ENCODE data around the gene UGGT2.

UGGT2 gene

GRCh38 chr13:96033220-96034015 is 19.8 kb downstream of the UGGT2 start:
- Histone ChIP-seq H3K79me2 (ENCODE audit: control insufficient read depth, low read length) (peaks cover 56% of the 10 kb centered on the region), H3K4me2 (ENCODE audit: low read length) (no peak overlapping the region), H4K20me1 (ENCODE audit: control insufficient read depth, insufficient read depth, low read depth, low read length) (no peaks in the 10 kb centered on the region), H3K27me3 (ENCODE audit: control insufficient read depth, low read length) (no peaks in the 10 kb centered on the region), H3K27ac (ENCODE audit: low read depth, low read length) (no peak overlapping the region), H3K4me3 (ENCODE audit: low read length) (no peak overlapping the region), H3K36me3 (ENCODE audit: control insufficient read depth, low read length) (peaks cover 25% of the 10 kb centered on the region), H3F3A (ENCODE audit: control insufficient read depth, insufficient read depth) (no peaks in the 10 kb centered on the region), H3K9me3 (ENCODE audit: control insufficient read depth, insufficient read depth, low read length) (peaks cover 18% of the 10 kb centered on the region), H3K9me2 (replicated peaks; ENCODE audit: control insufficient read depth, low read length) (no peaks in the 10 kb centered on the region), H3K4me1 (ENCODE audit: control insufficient read depth, low read length) (no peaks in the 10 kb centered on the region)
- TF ChIP-seq CTCF (IDR thresholded peaks at IDR 0.05; ENCODE audit: low read depth, low read length, poor library complexity, severe bottlenecking) = no peak
- no peak for TF ChIP-seq EZH2phosphoT487 (IDR thresholded peaks at IDR 0.05; ENCODE audit: borderline replicate concordance, low read length)

GRCh38 chr13:96032717-96033116 is 20.5 kb downstream of the UGGT2 start:
- TF ChIP-seq CTCF (IDR thresholded peaks at IDR 0.05; ENCODE audit: low read depth, low read length, poor library complexity, severe bottlenecking) (no peak), EZH2phosphoT487 (IDR thresholded peaks at IDR 0.05; ENCODE audit: borderline replicate concordance, low read length) (no peak)
- Histone ChIP-seq H4K20me1 (ENCODE audit: control insufficient read depth, insufficient read depth, low read depth, low read length) (no peaks in the 10 kb centered on the region), H3K9me3 (ENCODE audit: control insufficient read depth, insufficient read depth, low read length) (peaks cover 18% of the 10 kb centered on the region), H3K27ac (ENCODE audit: low read depth, low read length) (no peak overlapping the region), H3K4me2 (ENCODE audit: low read length) (no peak overlapping the region), H3K36me3 (ENCODE audit: control insufficient read depth, low read length) (peaks cover 25% of the 10 kb centered on the region), H3F3A (ENCODE audit: control insufficient read depth, insufficient read depth) (no peaks in the 10 kb centered on the region), H3K4me1 (ENCODE audit: control insufficient read depth, low read length) (no peaks in the 10 kb centered on the region), H3K79me2 (ENCODE audit: control insufficient read depth, low read length) (peaks cover 50% of the 10 kb centered on the region), H3K4me3 (ENCODE audit: low read length) (no peak overlapping the region), H3K9me2 (replicated peaks; ENCODE audit: control insufficient read depth, low read length) (no peaks in the 10 kb centered on the region), H3K27me3 (ENCODE audit: control insufficient read depth, low read length) (no peaks in the 10 kb centered on the region)

- H3K36me3 ChIP-seq (ENCODE audit: control insufficient read depth, low read length) = peaks cover 14% of the 10 kb centered on the region
- H3K79me2 ChIP-seq (ENCODE audit: control insufficient read depth, low read length) = peaks cover 16% of the 10 kb centered on the region
- no peak for TF ChIP-seq CTCF (IDR thresholded peaks at IDR 0.05; ENCODE audit: low read depth, low read length, poor library complexity, severe bottlenecking)
- no peak for TF ChIP-seq EZH2phosphoT487 (IDR thresholded peaks at IDR 0.05; ENCODE audit: borderline replicate concordance, low read length)
- no peak overlapping the region for H3K27ac ChIP-seq (ENCODE audit: low read depth, low read length)
- no peaks in the 10 kb centered on the region for H4K20me1 ChIP-seq (ENCODE audit: control insufficient read depth, insufficient read depth, low read depth, low read length)
- H3K9me2 ChIP-seq (replicated peaks; ENCODE audit: control insufficient read depth, low read length) = no peaks in the 10 kb centered on the region
- H3K27me3 ChIP-seq (ENCODE audit: control insufficient read depth, low read length) = no peaks in the 10 kb centered on the region
- no peaks in the 10 kb centered on the region for H3K4me1 ChIP-seq (ENCODE audit: control insufficient read depth, low read length)
- peaks cover 6% of the 10 kb centered on the region; the same call in 1 of the 2 replicates for H3K9me3 ChIP-seq (ENCODE audit: control insufficient read depth, insufficient read depth, low read length)
- H3F3A ChIP-seq (ENCODE audit: control insufficient read depth, insufficient read depth) = no peaks in the 10 kb centered on the region
- H3K4me3 ChIP-seq (ENCODE audit: low read length) = no peak overlapping the region
- H3K4me2 ChIP-seq (ENCODE audit: low read length) = no peak overlapping the region
Measured at GRCh38 chr13:96029002-96029401, 24.2 kb downstream of the UGGT2 start.

All from DOHH2 (cell line).